HL-60 (cell line): ENCODE results near the gene ZDHHC24.

Experiments
- CTCF ChIP-seq: IDR thresholded peaks from one replicate; pipeline ENCODE4 v1.5.1; 2011; ENCODE audit warnings: low read length, control low read depth, inconsistent platforms; ENCODE audit not compliant: insufficient read depth
- GABPA ChIP-seq: IDR thresholded peaks from 2 replicates; pipeline ENCODE4 v1.6.1; 2012; ENCODE audit warnings: low read depth
- POLR2AphosphoS5 ChIP-seq: IDR thresholded peaks from 2 replicates; pipeline ENCODE4 v1.6.1; 2012; ENCODE audit warnings: low read depth
- REST ChIP-seq: IDR thresholded peaks from 2 replicates; pipeline ENCODE4 v1.6.1; 2012; ENCODE audit warnings: low read depth; ENCODE audit not compliant: insufficient replicate concordance
- SPI1 ChIP-seq: IDR thresholded peaks from 2 replicates; pipeline ENCODE4 v1.6.1; 2012; ENCODE audit warnings: low read depth, mild to moderate bottlenecking, borderline replicate concordance

GRCh38 chr11:66580803-66581202 lies 35.0 kb upstream of the ZDHHC24 start:
- TF ChIP-seq CTCF (no peak), REST (no peak), POLR2AphosphoS5 (no peak), SPI1 (no peak), GABPA (no peak)
